DMS153 (cell line): ENCODE data around the gene PGK2.

Source experiments
- DNase-seq: peaks from one replicate; lab custom pipeline; 2025; lab: John Stamatoyannopoulos, UW

Gene PGK2

GRCh38 chr6:49787176-49787575, at the start of gene PGK2:
PGK2 (minus strand) TSS chr6:49787285; CDS start chr6:49787187, 98 bp downstream.
- DNase-seq, result no peak

- DNase-seq, result no peak
Observed at GRCh38 chr6:49835140-49835539, 48.1 kb upstream of the PGK2 start.

GRCh38 chr6:49833386-49833785, 46.3 kb upstream of the PGK2 start:
- no peak for DNase-seq

- no peak for DNase-seq
Observed at GRCh38 chr6:49826743-49827406, 39.8 kb upstream of the PGK2 start.

GRCh38 chr6:49815166-49815565, 28.1 kb upstream of the PGK2 start:
- DNase-seq, result no peak

- DNase-seq, result no peak
Observed at GRCh38 chr6:49813248-49813647, 26.2 kb upstream of the PGK2 start.

- no peak for DNase-seq
Observed at GRCh38 chr6:49806145-49806544, 19.1 kb upstream of the PGK2 start.

GRCh38 chr6:49805246-49805645, 18.2 kb upstream of the PGK2 start:
- DNase-seq, result no peak

GRCh38 chr6:49801525-49801924, 14.4 kb upstream of the PGK2 start:
- no peak for DNase-seq

GRCh38 chr6:49799090-49799489, 12.0 kb upstream of the PGK2 start:
- no peak for DNase-seq

- peak; percentile 29 for DNase-seq
Observed at GRCh38 chr6:49796842-49797455, 9.9 kb upstream of the PGK2 start.

- no peak for DNase-seq
Observed at GRCh38 chr6:49790341-49790740, 3.3 kb upstream of the PGK2 start.

GRCh38 chr6:49784272-49784671, 2.8 kb downstream of the PGK2 start:
- no peak for DNase-seq

GRCh38 chr6:49782725-49783124, 4.4 kb downstream of the PGK2 start:
- DNase-seq, result no peak

GRCh38 chr6:49782293-49782692, 4.8 kb downstream of the PGK2 start:
- DNase-seq, result no peak

GRCh38 chr6:49776444-49776843, 10.6 kb downstream of the PGK2 start:
- DNase-seq, result no peak

GRCh38 chr6:49775043-49775442, 12.0 kb downstream of the PGK2 start:
- DNase-seq, result no peak

- DNase-seq, result no peak
Observed at GRCh38 chr6:49772285-49772684, 14.8 kb downstream of the PGK2 start.

GRCh38 chr6:49766762-49767161, 20.3 kb downstream of the PGK2 start:
- no peak for DNase-seq

GRCh38 chr6:49764571-49765236, 22.4 kb downstream of the PGK2 start:
- DNase-seq, result no peak

GRCh38 chr6:49744259-49744658, 42.8 kb downstream of the PGK2 start, which contains the start of gene CRISP3:
CRISP3 (minus strand) TSS chr6:49744388; CDS start chr6:49744367, 21 bp downstream.
- peak; percentile 89 for DNase-seq

GRCh38 chr6:49743429-49743828, 43.7 kb downstream of the PGK2 start:
- DNase-seq, result no peak

GRCh38 chr6:49739423-49739822, 47.7 kb downstream of the PGK2 start:
- peak; percentile 88 for DNase-seq
